K562 (cell line): Measurements from ENCODE around the gene HMGXB3. TPM values are rescaled to one million over a fixed set of nuclear protein-coding genes. Genes with fewer than 3 reads are reported as not detected.

Experiments
- ATAC-seq: fragments of 200-7000 bp; cut with Tn5 transposase; 3 replicates; pipeline ENCODE4 v1.9.1; 2020; ENCODE audit warnings: moderate library complexity
- BruUV-seq: library from RNA; stranded (reverse); fragments of 400-500 nt; replicated peaks from 2 replicates; lab custom pipeline; 2021; lab: Mats Ljungman, UMichigan
- CTCF ChIA-PET: fragments of 300-600 bp; formaldehyde crosslinking; extraction: SDS; loops from one replicate; lab custom pipeline; 2021; ENCODE audit warnings: low intra/inter-chr PET ratio; lab: Yijun Ruan, JAX
- POLR2A ChIA-PET: fragments of 300-600, 350-650 bp; sonication (Branson Sonifier 250); formaldehyde crosslinking; extraction: SDS; loops from one replicate; lab custom pipeline; 2021; ENCODE audit warnings: antibody characterized with exemption, inconsistent platforms; lab: Yijun Ruan, JAX
- DNase-seq, 4 experiments: peaks; one replicate each; pipeline versions ENCODE4 v3.0.0 to v3.0.0-alpha.2; 2011 to 2018; ENCODE audit warnings: low spot score in 3 of 4, mixed read lengths in 3 of 4; ENCODE audit errors: extremely low read depth in 1 of 4
- FAIRE-seq: peaks from 2 replicates; lab custom pipeline; 2011; peaks lifted over from hg19 to GRCh38; lab: Jason Lieb, UNC
- H2AFZ ChIP-seq: 2 replicates; pipeline ENCODE4 v1.6.0; 2011; ENCODE audit warnings: low read depth, low read length, control low read depth, inconsistent platforms
- H3K27ac ChIP-seq: fragments of 200-600 bp; 3 replicates; pipeline ENCODE4 v1.8.0; 2011; ENCODE audit warnings: low read depth, mild to moderate bottlenecking, control low read depth, inconsistent platforms, low read length, moderate library complexity, mixed read lengths; ENCODE audit errors: extremely low read depth
- H3K27me3 ChIP-seq, 2 experiments: fragments of 300-600 bp in 1 of 2; 2 replicates in 1 of 2; 3 replicates in 1 of 2; pipeline versions ENCODE4 v1.6.0 to v1.8.0; 2011; ENCODE audit warnings: inconsistent platforms in 2 of 2, low read length in 2 of 2, mild to moderate bottlenecking in 1 of 2, mixed read lengths in 1 of 2, moderate library complexity in 1 of 2; ENCODE audit not compliant: control insufficient read depth in 2 of 2, insufficient read depth in 2 of 2
- H3K36me3 ChIP-seq: fragments of 300-600 bp; 3 replicates; pipeline ENCODE4 v1.8.0; 2011; ENCODE audit warnings: mild to moderate bottlenecking, low read length, inconsistent platforms; ENCODE audit not compliant: control insufficient read depth, insufficient read depth
- H3K4me1 ChIP-seq, 2 experiments: fragments of 200-600 bp in 1 of 2; replicated peaks in 1 of 2; 2 replicates in 1 of 2; 3 replicates in 1 of 2; pipeline versions ENCODE4 v1.5.1 to v1.8.0; 2011; ENCODE audit warnings: inconsistent platforms in 2 of 2, low read length in 2 of 2, mild to moderate bottlenecking in 1 of 2, mixed read lengths in 1 of 2, moderate library complexity in 1 of 2; ENCODE audit not compliant: control insufficient read depth in 2 of 2, insufficient read depth in 2 of 2
- H3K4me2 ChIP-seq: 2 replicates; pipeline ENCODE4 v1.6.1; 2011; ENCODE audit warnings: low read length, control low read depth, inconsistent platforms, mixed read lengths; ENCODE audit not compliant: insufficient read depth
- H3K4me3 ChIP-seq: fragments of 200-600 bp; sonication (generic), shearing (Covaris generic); 2 replicates; pipeline ENCODE4 v1.5.1; 2016; ENCODE audit warnings: control low read depth, inconsistent platforms
- H3K79me2 ChIP-seq: fragments of 200-600 bp; 3 replicates; pipeline ENCODE4 v1.8.0; 2011; ENCODE audit warnings: low read length, inconsistent platforms; ENCODE audit not compliant: control insufficient read depth, insufficient read depth
- H3K9ac ChIP-seq, 2 experiments: 2 replicates each; pipeline versions ENCODE4 v1.6.0 to v1.6.1; 2011; ENCODE audit warnings: low read depth in 2 of 2, low read length in 2 of 2, control low read depth in 1 of 2, inconsistent platforms in 1 of 2, mild to moderate bottlenecking in 1 of 2, mixed read lengths in 1 of 2; ENCODE audit not compliant: insufficient read depth in 1 of 2
- H3K9me1 ChIP-seq: one replicate; pipeline ENCODE4 v1.6.0; 2011; ENCODE audit warnings: inconsistent platforms, mild to moderate bottlenecking, low read length, moderate library complexity; ENCODE audit not compliant: control insufficient read depth, insufficient read depth
- H3K9me3 ChIP-seq: replicated peaks from 2 replicates; pipeline ENCODE4 v1.5.1; 2011; ENCODE audit warnings: low read depth, low read length, inconsistent platforms; ENCODE audit not compliant: control insufficient read depth, insufficient read depth
- H4K20me1 ChIP-seq: replicated peaks from 2 replicates; pipeline ENCODE4 v1.6.1; 2011; ENCODE audit warnings: low read length, inconsistent platforms, mixed read lengths; ENCODE audit not compliant: control insufficient read depth, insufficient read depth
- POLR2A ChIP-seq: fragments of 450-650 bp; conservative IDR thresholded peaks from 2 replicates; pipeline ENCODE4 v1.6.1; 2016
- POLR2G ChIP-seq: fragments of 200-400 bp; formaldehyde crosslinking; IDR thresholded peaks from 2 replicates; pipeline ENCODE4 v1.6.1; 2017; ENCODE audit warnings: low read depth, mild to moderate bottlenecking, antibody characterized with exemption, low read length, moderate library complexity
- PRDM10 ChIP-seq: fragments of 450-650 bp; IDR thresholded peaks from 2 replicates; pipeline ENCODE4 v1.6.1; 2018; ENCODE audit not compliant: partially characterized antibody
- TAF1 ChIP-seq: IDR thresholded peaks from 2 replicates; pipeline ENCODE4 v1.6.1; 2011; ENCODE audit warnings: mild to moderate bottlenecking, low read length, moderate library complexity; ENCODE audit not compliant: insufficient read depth, control insufficient read depth, severe bottlenecking; ENCODE audit errors: extremely low read depth
- ZHX1 ChIP-seq: fragments of 150-350 bp; conservative IDR thresholded peaks from 2 replicates; pipeline ENCODE4 v1.6.1; 2014; ENCODE audit warnings: low read length
- WGBS: fragments of 100-300 bp; shearing (Covaris generic); methylation state at CpG from one replicate; pipeline ENCODE4 v1.1.6; 2016; ENCODE audit warnings: low coverage, mixed read lengths; ENCODE audit not compliant: insufficient coverage; ENCODE audit errors: missing lambda C conversion rate; 5-methylcytosine and 5-hydroxymethylcytosine counted together
- in situ Hi-C: fragments of 300-500 bp; cut with MboI; formaldehyde crosslinking; loops from 4 replicates; pipeline ENCODE4 v1.15.0; 2018; ENCODE audit warnings: inconsistent platforms, mixed read lengths
- intact Hi-C: fragments of 100-400 bp; cut with micrococcal nuclease; formaldehyde crosslinking; loops from 2 replicates; pipeline ENCODE4 v1.14.2; 2022
- polyA plus RNA-seq, 8 experiments: library from polyadenylated mRNA; depleted of rRNA in 4 of 8; stranded (reverse) in 5 of 8; unstranded in 3 of 8; fragments of >200 nt; fragmentation: Nextera tagmentation in 2 of 8; fragmentation: Illumina TruSeq in 1 of 8; extraction: Ambion mirVana in 2 of 8; extraction: Trizol in 1 of 8; gene quantifications; 2 replicates each; pipeline versions ENCODE4 v1.2.1 to v1.2.3, GENCODE V29; 2011 to 2014; ENCODE audit warnings: inconsistent platforms in 1 of 8, missing spikeins in 1 of 8
- total RNA-seq, 7 experiments: library from RNA; depleted of rRNA in 6 of 7; stranded (reverse); fragments of >200 nt in 6 of 7; fragmentation: Illumina TruSeq in 2 of 7; extraction: Trizol in 2 of 7; gene quantifications; 2 replicates each; pipeline versions ENCODE4 v1.2.1 to v1.2.3, GENCODE V29; 2011 to 2021; ENCODE audit warnings: low replicate concordance in 1 of 7

The HMGXB3 gene
- total and polyA plus RNA-seq, 9 of the 15 experiments (the other 6 are each of a cell fraction or from before 2014, with no cell fraction given), result 1.8 to 44.1 (median 32.2) TPM

GRCh38 chr5:150053713-150054392 lies 53.3 kb downstream of the HMGXB3 start:
- WGBS, result 90% methylated on average over 13 of the region's 14 CpGs
- no peaks in the 10 kb centered on the region for H3K27me3 ChIP-seq
- ChIA-PET CTCF (no interaction called here), POLR2A (interaction anchor here (0.8 to 4.1 kb wide), 5 partner anchors 8 to 27 kb away, joined by 3 to 13 read pairs (median 5); no protein-coding TSS in a partner anchor)
- no peak overlapping the region for H3K4me3 ChIP-seq
- in situ Hi-C loops, result no loop called here
- peak overlapping the region in 1 of 2 experiments; percentile 22; a peak in 1 of 4 replicates for H3K9ac ChIP-seq
- H3K4me1 ChIP-seq, result peaks cover 27 to 40% of the 10 kb centered on the region in 2 experiments
- no peaks in the 10 kb centered on the region for H3K9me3 ChIP-seq
- ATAC-seq (no peak), FAIRE-seq (no peak), DNase-seq (no peak)
- H3K79me2 ChIP-seq, result no peaks in the 10 kb centered on the region
- no peak overlapping the region for H3K4me2 ChIP-seq
- H3K36me3 ChIP-seq, result peaks cover 66% of the 10 kb centered on the region
- TF ChIP-seq ZHX1, result no peak
- TF ChIP-seq TAF1, result no peak
- TF ChIP-seq PRDM10, result peak; percentile 90
- peak; percentile 44 for TF ChIP-seq POLR2G
- 0 out of 2 replicates have a peak, but pooled peaks have one; percentile 10 for TF ChIP-seq POLR2A
- BruUV-seq, result no TSS peak
- H4K20me1 ChIP-seq, result no peaks in the 10 kb centered on the region; the same call in 1 of the 2 replicates
- H3K9me1 ChIP-seq, result no peaks in the 10 kb centered on the region
- intact Hi-C loops, result no loop called here
- H2AFZ ChIP-seq, result no peak overlapping the region
- peak overlapping the region; percentile 48; the same call in 2 of the 3 replicates for H3K27ac ChIP-seq
